H1 (cell line): ENCODE results near the gene SYTL2. TPM values are rescaled to one million over a fixed set of nuclear protein-coding genes. Genes with fewer than 3 reads are reported as not detected.

Experiments
- CBX8 ChIP-seq: fragments of 300-800, 300-1000 bp; sonication (generic); IDR thresholded peaks from 2 replicates; pipeline ENCODE4 v1.7.1; 2016; ENCODE audit warnings: low read depth, low read length, borderline replicate concordance
- CHD2 ChIP-seq: IDR thresholded peaks from 2 replicates; pipeline ENCODE4 v1.6.1; 2012; ENCODE audit warnings: low read length, improper control_type of control experiment
- CTBP2 ChIP-seq: IDR thresholded peaks from 2 replicates; pipeline ENCODE4 v1.7.0; 2011; ENCODE audit warnings: borderline replicate concordance, mild to moderate bottlenecking, moderate library complexity, mixed read lengths, low read length; ENCODE audit not compliant: insufficient read depth, insufficient read length
- HDAC6 ChIP-seq: IDR thresholded peaks from one replicate; pipeline ENCODE4 v1.7.1; 2012; ENCODE audit warnings: low read depth, mild to moderate bottlenecking, inconsistent platforms, low read length, moderate library complexity
- JUN ChIP-seq: IDR thresholded peaks from 2 replicates; pipeline ENCODE4 v1.6.1; 2011; ENCODE audit warnings: low read depth, mild to moderate bottlenecking, improper control_type of control experiment, low read length
- POU5F1 ChIP-seq: IDR thresholded peaks from 2 replicates; pipeline ENCODE4 v1.6.1; 2011; ENCODE audit warnings: low read depth, mild to moderate bottlenecking, low read length, moderate library complexity
- RAD21 ChIP-seq, 2 experiments: IDR thresholded peaks in 1 of 2; conservative IDR thresholded peaks in 1 of 2; 2 replicates each; pipeline ENCODE4 v1.6.1; 2011; ENCODE audit warnings: low read depth in 2 of 2, low read length in 2 of 2, improper control_type of control experiment in 1 of 2, inconsistent platforms in 1 of 2, mild to moderate bottlenecking in 1 of 2, moderate library complexity in 1 of 2
- polyA plus RNA-seq, 7 experiments: library from polyadenylated mRNA; depleted of rRNA in 3 of 7; stranded (reverse) in 5 of 7; unstranded in 2 of 7; fragments of >200 nt in 5 of 7; fragments of 200-250 nt in 2 of 7; gene quantifications; 1 replicate in 5 of 7; 2 replicates in 1 of 7; 4 replicates in 1 of 7; pipeline versions ENCODE4 v1.2.1 to v1.2.3, GENCODE V29; 2011 to 2013; ENCODE audit warnings: missing spikeins in 2 of 7, mixed read lengths in 2 of 7
- total RNA-seq: library from RNA; stranded (reverse); fragmentation: NEBNext Ultra II Directional; extraction: Animal tissue kit (Norgen Biotek cat#: 25700); gene quantifications from 2 replicates; pipeline ENCODE4 v1.2.1, GENCODE V29; 2021
- TF ChIP-seq, protein P1 (sequence below): fragments of 300-600 bp; sonication (generic); IDR thresholded peaks from 2 replicates; pipeline ENCODE4 v1.7.1; 2012; ENCODE audit warnings: low read length, moderate library complexity, mild to moderate bottlenecking, inconsistent platforms; ENCODE audit not compliant: insufficient replicate concordance

SYTL2 gene
- total and polyA plus RNA-seq, 2 of the 8 experiments (the other 6 are each of a cell fraction or from before 2014, with no cell fraction given): 1.3 to 9.1 TPM

GRCh38 chr11:85828640-85828978, 17.7 kb upstream of the SYTL2 start (continued):
- TF ChIP-seq, protein P1, sequence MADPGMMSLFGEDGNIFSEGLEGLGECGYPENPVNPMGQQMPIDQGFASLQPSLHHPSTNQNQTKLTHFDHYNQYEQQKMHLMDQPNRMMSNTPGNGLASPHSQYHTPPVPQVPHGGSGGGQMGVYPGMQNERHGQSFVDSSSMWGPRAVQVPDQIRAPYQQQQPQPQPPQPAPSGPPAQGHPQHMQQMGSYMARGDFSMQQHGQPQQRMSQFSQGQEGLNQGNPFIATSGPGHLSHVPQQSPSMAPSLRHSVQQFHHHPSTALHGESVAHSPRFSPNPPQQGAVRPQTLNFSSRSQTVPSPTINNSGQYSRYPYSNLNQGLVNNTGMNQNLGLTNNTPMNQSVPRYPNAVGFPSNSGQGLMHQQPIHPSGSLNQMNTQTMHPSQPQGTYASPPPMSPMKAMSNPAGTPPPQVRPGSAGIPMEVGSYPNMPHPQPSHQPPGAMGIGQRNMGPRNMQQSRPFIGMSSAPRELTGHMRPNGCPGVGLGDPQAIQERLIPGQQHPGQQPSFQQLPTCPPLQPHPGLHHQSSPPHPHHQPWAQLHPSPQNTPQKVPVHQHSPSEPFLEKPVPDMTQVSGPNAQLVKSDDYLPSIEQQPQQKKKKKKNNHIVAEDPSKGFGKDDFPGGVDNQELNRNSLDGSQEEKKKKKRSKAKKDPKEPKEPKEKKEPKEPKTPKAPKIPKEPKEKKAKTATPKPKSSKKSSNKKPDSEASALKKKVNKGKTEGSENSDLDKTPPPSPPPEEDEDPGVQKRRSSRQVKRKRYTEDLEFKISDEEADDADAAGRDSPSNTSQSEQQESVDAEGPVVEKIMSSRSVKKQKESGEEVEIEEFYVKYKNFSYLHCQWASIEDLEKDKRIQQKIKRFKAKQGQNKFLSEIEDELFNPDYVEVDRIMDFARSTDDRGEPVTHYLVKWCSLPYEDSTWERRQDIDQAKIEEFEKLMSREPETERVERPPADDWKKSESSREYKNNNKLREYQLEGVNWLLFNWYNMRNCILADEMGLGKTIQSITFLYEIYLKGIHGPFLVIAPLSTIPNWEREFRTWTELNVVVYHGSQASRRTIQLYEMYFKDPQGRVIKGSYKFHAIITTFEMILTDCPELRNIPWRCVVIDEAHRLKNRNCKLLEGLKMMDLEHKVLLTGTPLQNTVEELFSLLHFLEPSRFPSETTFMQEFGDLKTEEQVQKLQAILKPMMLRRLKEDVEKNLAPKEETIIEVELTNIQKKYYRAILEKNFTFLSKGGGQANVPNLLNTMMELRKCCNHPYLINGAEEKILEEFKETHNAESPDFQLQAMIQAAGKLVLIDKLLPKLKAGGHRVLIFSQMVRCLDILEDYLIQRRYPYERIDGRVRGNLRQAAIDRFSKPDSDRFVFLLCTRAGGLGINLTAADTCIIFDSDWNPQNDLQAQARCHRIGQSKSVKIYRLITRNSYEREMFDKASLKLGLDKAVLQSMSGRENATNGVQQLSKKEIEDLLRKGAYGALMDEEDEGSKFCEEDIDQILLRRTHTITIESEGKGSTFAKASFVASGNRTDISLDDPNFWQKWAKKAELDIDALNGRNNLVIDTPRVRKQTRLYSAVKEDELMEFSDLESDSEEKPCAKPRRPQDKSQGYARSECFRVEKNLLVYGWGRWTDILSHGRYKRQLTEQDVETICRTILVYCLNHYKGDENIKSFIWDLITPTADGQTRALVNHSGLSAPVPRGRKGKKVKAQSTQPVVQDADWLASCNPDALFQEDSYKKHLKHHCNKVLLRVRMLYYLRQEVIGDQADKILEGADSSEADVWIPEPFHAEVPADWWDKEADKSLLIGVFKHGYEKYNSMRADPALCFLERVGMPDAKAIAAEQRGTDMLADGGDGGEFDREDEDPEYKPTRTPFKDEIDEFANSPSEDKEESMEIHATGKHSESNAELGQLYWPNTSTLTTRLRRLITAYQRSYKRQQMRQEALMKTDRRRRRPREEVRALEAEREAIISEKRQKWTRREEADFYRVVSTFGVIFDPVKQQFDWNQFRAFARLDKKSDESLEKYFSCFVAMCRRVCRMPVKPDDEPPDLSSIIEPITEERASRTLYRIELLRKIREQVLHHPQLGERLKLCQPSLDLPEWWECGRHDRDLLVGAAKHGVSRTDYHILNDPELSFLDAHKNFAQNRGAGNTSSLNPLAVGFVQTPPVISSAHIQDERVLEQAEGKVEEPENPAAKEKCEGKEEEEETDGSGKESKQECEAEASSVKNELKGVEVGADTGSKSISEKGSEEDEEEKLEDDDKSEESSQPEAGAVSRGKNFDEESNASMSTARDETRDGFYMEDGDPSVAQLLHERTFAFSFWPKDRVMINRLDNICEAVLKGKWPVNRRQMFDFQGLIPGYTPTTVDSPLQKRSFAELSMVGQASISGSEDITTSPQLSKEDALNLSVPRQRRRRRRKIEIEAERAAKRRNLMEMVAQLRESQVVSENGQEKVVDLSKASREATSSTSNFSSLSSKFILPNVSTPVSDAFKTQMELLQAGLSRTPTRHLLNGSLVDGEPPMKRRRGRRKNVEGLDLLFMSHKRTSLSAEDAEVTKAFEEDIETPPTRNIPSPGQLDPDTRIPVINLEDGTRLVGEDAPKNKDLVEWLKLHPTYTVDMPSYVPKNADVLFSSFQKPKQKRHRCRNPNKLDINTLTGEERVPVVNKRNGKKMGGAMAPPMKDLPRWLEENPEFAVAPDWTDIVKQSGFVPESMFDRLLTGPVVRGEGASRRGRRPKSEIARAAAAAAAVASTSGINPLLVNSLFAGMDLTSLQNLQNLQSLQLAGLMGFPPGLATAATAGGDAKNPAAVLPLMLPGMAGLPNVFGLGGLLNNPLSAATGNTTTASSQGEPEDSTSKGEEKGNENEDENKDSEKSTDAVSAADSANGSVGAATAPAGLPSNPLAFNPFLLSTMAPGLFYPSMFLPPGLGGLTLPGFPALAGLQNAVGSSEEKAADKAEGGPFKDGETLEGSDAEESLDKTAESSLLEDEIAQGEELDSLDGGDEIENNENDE: no peak
- TF ChIP-seq RAD21 (IDR thresholded peaks at IDR 0.05 in 1 of 2, conservative IDR thresholded peaks at IDR 0.05 in 1 of 2; ENCODE audit: low read depth in 2 of 2, low read length in 2 of 2) (no peak), CBX8 (no peak), CHD2 (no peak), JUN (no peak), POU5F1 (no peak), HDAC6 (no peak), CTBP2 (no peak)
